ENCODE results near the gene SYT2.
"Not testable (repeated sequence)": the region's sequence is repeated elsewhere in the genome, so short reads cannot be mapped to it uniquely, and the experiment has no call there.

SYT2 gene

GRCh38 chr1:202620036-202620435, 90.2 kb downstream of the SYT2 start:
- not testable (repeated sequence) for DNase-seq

DNA sequence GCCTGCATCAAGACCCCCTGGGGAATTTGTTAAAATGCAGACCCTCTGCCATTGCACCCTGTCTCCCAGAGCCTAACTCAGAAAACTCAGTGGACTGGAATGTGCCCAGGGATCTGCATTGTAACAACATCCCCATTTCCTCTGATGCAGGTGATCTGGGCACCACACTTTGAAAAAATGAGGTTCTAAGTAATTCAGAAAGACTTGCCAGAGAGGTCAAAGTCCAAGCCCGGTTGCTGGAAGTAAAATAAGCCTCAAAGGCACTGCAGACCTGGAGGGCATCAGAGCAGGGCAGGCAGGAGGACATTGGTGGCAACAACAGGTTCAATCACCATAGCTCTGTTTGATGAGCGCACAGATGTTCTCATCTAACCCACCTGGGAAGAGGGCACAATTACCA, 90.7 kb downstream of the SYT2 start:
- DNase-seq = no peak

DNA sequence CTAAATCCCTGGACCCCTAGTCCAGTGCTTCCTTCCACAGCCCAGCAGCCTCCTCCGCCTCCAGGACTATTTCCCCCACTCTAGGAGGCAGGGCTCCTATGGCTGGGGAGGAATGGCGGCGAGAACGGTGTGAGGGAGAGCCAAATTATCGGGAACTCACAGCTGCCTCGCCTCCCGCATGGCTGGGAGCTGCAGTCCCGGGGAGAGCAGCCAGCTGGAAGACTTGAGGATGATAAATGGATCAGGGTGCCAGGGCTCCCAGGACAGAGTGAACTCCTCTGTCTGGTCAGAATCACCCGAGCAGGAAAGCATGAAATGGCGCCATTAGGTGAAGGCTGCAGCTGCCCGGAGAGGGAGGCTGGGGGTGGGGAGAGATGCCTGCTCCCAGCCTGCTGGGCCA, 91.2 kb downstream of the SYT2 start:
- not testable (repeated sequence) for DNase-seq

GRCh38 chr1:202616355-202616915, 93.8 kb downstream of the SYT2 start:
- DNase-seq = no peak

- DNase-seq = no peak
Measured at GRCh38 chr1:202615501-202616354, 94.5 kb downstream of the SYT2 start.

DNA sequence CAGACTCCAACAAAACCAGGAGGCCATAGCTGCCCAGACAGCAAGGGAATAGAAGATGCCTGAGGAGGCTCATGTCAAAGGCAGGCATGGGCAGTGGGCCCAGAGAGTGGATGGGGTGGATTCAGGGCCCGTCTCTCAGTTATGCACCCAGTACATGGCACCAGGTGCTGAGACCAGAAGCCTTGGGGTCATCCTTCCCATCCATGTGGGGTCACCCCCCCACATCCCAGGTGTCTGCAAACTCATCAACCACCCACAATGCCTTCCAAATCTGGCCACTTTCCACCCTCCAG, 95.1 kb downstream of the SYT2 start:
- not testable (repeated sequence) for DNase-seq

- not testable (repeated sequence) for DNase-seq
Measured at GRCh38 chr1:202614363-202615207, 95.7 kb downstream of the SYT2 start.

DNA sequence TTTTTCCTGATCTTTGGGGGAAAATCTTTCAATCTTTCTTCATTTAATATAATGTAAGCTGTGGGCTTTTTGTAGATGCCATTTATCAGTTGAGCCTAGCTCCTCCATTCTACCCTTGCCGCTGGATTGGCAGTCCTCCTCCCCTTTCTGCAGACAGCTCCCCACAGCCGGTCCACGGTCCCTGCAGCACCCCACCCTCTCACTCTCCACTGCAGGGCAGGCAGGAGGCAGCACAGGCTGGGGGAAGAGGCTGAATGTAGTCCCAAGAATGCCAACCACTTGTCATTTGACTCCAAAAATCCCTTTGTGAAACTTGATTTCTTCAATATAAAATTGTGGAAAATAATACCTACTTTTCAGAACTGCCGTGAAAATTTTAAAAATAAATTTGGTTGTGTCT, 96.7 kb downstream of the SYT2 start:
- DNase-seq = no peak

GRCh38 chr1:202612036-202612435, 98.2 kb downstream of the SYT2 start:
- DNase-seq = not testable (repeated sequence)

- DNase-seq = no peak
Measured at GRCh38 chr1:202605515-202605914, 104.7 kb downstream of the SYT2 start.

DNA sequence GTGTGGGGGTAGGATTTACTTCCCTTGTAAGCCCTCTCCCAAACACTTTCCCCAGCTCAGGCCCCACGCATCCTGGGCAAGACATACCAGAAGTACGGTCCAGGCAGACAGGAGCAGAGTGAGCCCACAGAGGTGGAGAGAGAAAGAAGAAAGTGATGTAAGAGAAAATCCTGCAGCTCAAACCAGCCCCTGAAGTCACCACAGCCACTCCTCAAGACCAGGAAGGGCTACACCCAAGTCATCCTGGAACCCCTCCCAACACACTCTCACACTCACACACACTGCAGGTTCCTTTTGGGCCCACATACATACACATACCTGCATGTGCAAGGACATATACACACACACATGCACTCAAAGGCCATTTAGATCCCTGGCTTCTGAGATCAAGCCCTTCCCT, 106.8 kb downstream of the SYT2 start:
- DNase-seq = no peak

- no peak for DNase-seq
Measured at GRCh38 chr1:202600432-202601041, 109.7 kb downstream of the SYT2 start.

DNA sequence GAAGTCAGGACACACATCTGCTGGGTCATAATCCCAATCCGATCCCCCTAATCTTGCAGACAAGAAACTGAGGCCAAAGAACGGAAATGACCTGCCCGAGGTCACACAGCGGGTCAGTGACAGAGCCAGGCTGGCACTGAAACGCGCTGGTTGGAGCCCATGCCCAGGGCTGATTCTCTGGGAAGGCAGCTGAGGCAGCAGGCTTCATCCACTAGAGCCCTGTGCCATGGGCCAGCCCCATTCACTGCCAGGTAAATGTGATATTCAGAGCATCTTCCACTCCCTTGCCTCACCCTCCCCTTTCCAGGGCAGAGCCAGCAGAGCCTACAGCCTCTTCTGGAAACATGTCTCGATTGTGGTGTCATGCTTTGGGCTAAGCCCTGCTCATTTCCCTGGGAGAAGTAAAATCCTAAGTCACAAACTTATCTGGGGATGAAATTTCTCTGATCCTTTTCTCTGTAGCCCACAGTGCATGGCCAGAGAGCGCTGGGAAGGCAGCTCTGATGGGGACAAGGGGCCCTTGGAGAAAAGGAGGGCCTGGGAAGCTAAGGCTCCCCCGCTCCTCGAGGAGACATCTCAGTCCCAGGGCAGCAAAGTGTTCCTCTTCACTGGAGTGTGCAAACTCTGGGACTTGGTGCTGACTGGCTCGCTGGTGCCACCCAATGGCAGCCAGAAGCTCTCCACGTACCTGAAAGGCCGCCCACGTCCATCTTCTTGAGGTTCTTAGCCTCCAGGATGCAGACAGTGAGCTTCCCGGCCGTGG, 110.4 kb downstream of the SYT2 start:
- DNase-seq = no peak

DNA sequence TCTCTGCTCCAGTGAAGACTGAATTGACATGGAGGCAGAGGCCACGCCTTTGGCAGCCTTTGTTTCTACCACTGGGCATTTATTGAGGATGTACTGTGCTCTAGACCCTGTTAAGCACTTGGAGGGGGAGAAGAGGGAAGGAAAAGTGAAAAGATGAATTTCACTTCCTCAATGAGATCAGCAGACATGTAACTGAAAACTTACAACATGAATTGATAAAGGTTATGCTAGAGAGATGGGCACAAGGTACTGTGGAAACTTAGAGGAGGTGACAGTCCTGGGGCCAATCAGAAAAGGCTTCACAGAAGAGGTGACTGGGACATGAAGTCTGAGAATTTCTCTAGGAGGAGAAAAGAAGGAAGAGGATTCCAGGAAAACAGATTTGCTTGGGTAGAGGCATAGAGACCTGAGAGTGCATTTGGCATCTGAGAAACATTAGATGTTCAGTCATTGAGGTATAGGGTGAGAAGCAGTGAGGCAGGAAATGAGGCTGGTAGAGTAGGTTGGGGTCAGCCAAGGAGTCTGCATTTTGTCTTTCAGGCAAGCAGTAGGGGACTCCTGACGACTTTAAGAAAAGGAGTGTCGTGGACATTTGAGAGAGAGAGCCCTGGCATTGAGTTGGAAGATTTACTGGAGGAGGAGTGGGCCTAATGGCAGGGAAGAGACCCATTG, 113.0 kb downstream of the SYT2 start:
- no peak for DNase-seq

- no peak for DNase-seq
Measured at GRCh38 chr1:202596638-202597037, 113.6 kb downstream of the SYT2 start.

DNA sequence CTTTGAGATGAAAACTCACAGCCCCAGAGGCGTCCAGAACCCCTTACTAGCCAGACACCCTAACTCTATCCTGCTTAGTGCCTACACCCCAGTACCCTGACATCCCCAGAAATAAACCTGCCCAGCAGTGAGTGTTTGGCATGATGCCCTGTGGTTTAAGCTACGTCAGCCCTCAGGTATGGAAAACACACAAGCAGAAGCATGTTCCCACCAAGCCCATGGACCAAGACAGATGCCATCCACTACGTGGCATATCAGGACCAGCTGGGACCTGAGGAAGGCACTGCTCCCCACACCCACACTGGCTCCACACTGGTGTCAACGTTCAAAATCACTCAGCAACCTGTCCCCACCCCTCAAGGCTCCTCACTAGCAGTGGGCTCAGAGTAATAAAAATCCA, 116.4 kb downstream of the SYT2 start:
- DNase-seq = no peak

DNA sequence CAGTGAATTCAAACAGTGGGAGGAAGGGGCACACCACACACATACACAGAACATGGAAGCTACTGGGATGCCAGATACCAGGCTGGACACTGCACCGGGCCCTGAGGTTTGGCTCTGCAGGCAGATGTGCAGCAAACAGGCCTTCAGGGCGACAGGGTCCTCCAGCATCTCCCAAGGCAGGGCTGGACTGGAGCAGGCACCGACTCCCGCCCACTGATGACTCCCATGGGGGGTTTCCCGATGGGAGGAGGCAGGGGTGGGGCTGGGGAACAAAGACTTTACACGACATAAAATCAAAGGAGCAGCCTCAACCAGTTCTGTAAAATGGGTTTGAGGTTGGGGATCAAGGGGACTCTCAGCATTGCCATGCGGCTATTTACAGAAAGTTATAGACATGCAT, 118.1 kb downstream of the SYT2 start:
- no peak for DNase-seq

GRCh38 chr1:202591515-202591914, 118.7 kb downstream of the SYT2 start:
- DNase-seq = no peak

GRCh38 chr1:202590975-202591411, 119.3 kb downstream of the SYT2 start:
- no peak for DNase-seq

DNA sequence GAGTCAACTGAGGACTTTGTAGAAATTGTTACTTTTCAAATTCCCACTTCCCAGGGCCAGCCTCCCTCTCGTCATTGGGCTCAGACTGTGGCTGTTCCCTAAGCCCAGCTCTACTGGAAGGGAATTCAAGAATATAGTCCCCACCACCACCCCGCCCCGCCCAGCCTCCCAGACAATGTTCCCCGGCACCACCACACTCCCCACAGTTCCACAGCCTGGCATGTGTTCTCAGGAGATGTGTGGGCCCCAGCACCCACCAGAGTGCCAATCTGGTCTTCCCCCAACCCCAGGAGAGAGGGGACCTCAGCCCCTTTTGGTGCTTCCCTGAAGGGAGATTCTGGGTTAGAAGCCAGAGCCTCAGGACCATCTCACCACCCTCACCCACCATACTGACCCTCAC, 120.1 kb downstream of the SYT2 start:
- no peak for DNase-seq

DNA sequence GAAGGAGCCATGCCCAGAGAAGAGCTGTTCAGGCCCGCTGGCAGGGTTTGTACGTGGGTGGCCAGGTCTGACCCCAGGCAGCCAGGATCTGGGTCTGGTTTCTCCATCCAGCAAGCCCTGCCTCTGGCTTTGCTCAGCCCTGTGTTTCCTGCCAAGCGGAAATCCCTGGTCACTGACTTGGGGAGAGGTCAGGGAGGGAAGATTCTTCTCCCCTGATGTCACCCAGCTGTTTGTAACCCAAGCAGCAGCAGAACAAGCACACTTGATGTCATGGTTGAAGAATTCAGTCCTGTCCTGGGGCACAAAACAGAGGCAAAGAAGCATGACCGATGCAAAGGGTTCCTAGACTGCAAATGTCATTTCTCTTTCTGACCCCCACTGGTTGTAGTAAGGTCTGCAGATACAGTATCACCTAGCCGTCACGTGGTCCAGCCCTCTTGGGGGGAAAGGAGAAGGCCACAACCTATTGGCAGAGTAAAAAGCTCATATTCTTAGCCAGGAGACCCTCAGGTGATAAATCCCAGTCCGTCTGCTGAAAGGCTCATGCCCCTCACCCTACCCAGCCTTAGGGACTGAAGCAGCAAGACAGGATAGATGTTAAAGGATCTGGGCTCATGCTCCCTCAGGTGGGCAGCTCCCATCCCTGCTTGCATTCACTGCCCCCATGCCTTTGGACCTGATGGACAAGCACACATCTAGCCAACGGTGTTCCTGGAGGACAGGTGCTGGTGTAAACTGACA, 120.9 kb downstream of the SYT2 start:
- DNase-seq = no peak
